ENCODE data around the gene SBF2. TPM values are rescaled to one million over a fixed set of nuclear protein-coding genes. Genes with fewer than 3 reads are reported as not detected.

SBF2 gene
- polyA plus RNA-seq, 1 donor (not counting 4 experiments of a cell fraction or from before 2014, with no cell fraction given): 24.5 TPM

DNA sequence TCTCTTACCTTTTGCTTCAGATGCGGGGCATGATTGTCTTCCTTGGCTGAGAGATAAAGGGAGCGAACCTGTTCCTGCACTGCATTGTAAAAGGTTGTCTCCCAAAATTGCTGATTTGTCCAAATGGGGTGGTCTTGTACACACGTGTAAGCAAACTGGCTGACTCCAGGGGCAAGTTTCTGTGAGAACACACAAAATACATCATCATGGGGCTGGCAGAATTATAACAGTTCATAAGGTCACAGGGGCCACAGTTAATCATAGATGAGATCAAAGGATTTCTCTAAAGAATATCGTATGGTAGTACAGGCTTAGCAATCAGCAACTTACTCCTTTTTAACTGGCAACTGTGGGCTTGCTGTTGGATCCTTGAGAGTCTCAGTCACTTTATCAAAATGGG lies 435.8 kb downstream of the SBF2 start:
- Histone ChIP-seq H3K27ac (ENCODE audit: control insufficient read depth, insufficient read depth, low read length) (no peak overlapping the region), H3K4me3 (ENCODE audit: control insufficient read depth in 2 of 3, extremely low read depth in 1 of 3, insufficient read depth in 2 of 3, low read depth in 1 of 3, low read length in 3 of 3) (no peak overlapping the region), H3K9me1 (ENCODE audit: control insufficient read depth, extremely low read depth, insufficient read depth, low read length) (no peaks in the 10 kb centered on the region), H4K20me1 (ENCODE audit: control insufficient read depth, extremely low read depth, insufficient read depth, low read length) (no peaks in the 10 kb centered on the region), H3K27me3 (ENCODE audit: control insufficient read depth, extremely low read depth, insufficient read depth, low read length) (no peaks in the 10 kb centered on the region), H3K4me1 (ENCODE audit: control insufficient read depth, extremely low read depth, insufficient read depth, low read length) (no peaks in the 10 kb centered on the region), H3K9ac (ENCODE audit: control insufficient read depth, extremely low read depth, insufficient read depth, low read length) (no peak overlapping the region), H3K4me2 (ENCODE audit: control insufficient read depth, extremely low read depth, insufficient read depth, low read depth, low read length) (no peak overlapping the region), H2AFZ (ENCODE audit: control insufficient read depth, low read length) (no peak overlapping the region), H3K79me2 (ENCODE audit: control insufficient read depth, insufficient read depth, low read length) (no peaks in the 10 kb centered on the region), H3K9me3 (ENCODE audit: control insufficient read depth, low read depth, low read length) (no peaks in the 10 kb centered on the region), H3K36me3 (ENCODE audit: control insufficient read depth in 2 of 2, extremely low read depth in 1 of 2, insufficient read depth in 2 of 2, low read length in 2 of 2) (peaks cover 6 to 8% of the 10 kb centered on the region in 2 experiments)
- FAIRE-seq (no peak), DNase-seq (ENCODE audit: low read depth, low spot score) (no peak)
- TF ChIP-seq, protein P1, sequence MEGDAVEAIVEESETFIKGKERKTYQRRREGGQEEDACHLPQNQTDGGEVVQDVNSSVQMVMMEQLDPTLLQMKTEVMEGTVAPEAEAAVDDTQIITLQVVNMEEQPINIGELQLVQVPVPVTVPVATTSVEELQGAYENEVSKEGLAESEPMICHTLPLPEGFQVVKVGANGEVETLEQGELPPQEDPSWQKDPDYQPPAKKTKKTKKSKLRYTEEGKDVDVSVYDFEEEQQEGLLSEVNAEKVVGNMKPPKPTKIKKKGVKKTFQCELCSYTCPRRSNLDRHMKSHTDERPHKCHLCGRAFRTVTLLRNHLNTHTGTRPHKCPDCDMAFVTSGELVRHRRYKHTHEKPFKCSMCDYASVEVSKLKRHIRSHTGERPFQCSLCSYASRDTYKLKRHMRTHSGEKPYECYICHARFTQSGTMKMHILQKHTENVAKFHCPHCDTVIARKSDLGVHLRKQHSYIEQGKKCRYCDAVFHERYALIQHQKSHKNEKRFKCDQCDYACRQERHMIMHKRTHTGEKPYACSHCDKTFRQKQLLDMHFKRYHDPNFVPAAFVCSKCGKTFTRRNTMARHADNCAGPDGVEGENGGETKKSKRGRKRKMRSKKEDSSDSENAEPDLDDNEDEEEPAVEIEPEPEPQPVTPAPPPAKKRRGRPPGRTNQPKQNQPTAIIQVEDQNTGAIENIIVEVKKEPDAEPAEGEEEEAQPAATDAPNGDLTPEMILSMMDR (optimal IDR thresholded peaks at IDR 0.05 in 1 of 3, IDR thresholded peaks at IDR 0.05 in 1 of 3, conservative IDR thresholded peaks at IDR 0.05 in 1 of 3; ENCODE audit: extremely low read depth in 1 of 3, insufficient read depth in 2 of 3, low read length in 3 of 3): no peak
- dilution Hi-C loops (cut with MboI; ENCODE audit: extremely low pct_ligation_motif_present, low sequenced_read_pairs): no loop called here

DNA sequence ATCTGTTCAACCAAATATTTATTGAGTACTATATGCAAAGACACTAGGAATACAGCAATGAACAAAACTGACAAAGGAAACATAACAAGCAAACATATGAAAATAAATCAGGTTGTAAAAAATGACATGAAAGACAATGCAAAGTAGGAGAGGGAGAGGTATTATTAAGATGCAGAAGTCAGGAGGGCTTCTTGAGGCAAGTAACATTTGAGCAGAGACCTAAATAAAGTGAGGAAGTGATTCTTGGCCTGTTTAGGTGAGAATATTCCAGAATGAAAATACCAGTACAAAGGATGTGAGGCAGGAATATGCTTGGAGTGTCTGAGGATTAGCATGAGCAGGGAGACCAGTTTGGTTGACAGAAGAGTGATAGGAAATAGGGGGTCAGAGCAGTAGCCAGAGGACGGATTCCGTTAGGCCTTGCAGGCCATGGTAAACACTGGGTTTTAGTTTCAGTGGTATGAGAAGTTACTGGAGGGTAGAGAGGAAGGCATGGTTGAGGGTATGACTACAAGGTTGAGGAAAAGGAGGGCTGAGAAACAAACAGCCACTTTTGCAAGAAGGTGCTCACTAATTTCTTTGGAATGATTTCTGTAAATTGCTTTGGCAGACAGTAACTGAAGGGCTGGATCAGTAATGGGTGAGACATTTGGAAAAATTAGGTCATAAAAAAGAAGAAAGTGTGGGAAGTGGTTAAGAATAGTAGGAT lies 438.3 kb downstream of the SBF2 start:
- H3K27me3 ChIP-seq (ENCODE audit: control insufficient read depth, extremely low read depth, insufficient read depth, low read length): no peaks in the 10 kb centered on the region
- H3K36me3 ChIP-seq (ENCODE audit: control insufficient read depth in 2 of 2, extremely low read depth in 1 of 2, insufficient read depth in 2 of 2, low read length in 2 of 2): peaks cover 6 to 8% of the 10 kb centered on the region in 2 experiments
- no peak overlapping the region for H3K27ac ChIP-seq (ENCODE audit: control insufficient read depth, insufficient read depth, low read length)
- H3K9ac ChIP-seq (ENCODE audit: control insufficient read depth, extremely low read depth, insufficient read depth, low read length): no peak overlapping the region
- no peak overlapping the region for H3K4me2 ChIP-seq (ENCODE audit: control insufficient read depth, extremely low read depth, insufficient read depth, low read depth, low read length)
- no peak overlapping the region for H3K4me3 ChIP-seq (ENCODE audit: control insufficient read depth in 2 of 3, extremely low read depth in 1 of 3, insufficient read depth in 2 of 3, low read depth in 1 of 3, low read length in 3 of 3)
- no peak for TF ChIP-seq EZH2 (IDR thresholded peaks at IDR 0.05; ENCODE audit: low read length)
- TF ChIP-seq, protein P1 (optimal IDR thresholded peaks at IDR 0.05 in 1 of 3, IDR thresholded peaks at IDR 0.05 in 1 of 3, conservative IDR thresholded peaks at IDR 0.05 in 1 of 3; ENCODE audit: extremely low read depth in 1 of 3, insufficient read depth in 2 of 3, low read length in 3 of 3): no peak
- no peaks in the 10 kb centered on the region for H3K79me2 ChIP-seq (ENCODE audit: control insufficient read depth, insufficient read depth, low read length)
- no peaks in the 10 kb centered on the region for H4K20me1 ChIP-seq (ENCODE audit: control insufficient read depth, extremely low read depth, insufficient read depth, low read length)
- no peaks in the 10 kb centered on the region for H3K9me1 ChIP-seq (ENCODE audit: control insufficient read depth, extremely low read depth, insufficient read depth, low read length)
- DNase-seq (ENCODE audit: low read depth, low spot score) (no peak), FAIRE-seq (no peak)
- dilution Hi-C loops (cut with MboI; ENCODE audit: extremely low pct_ligation_motif_present, low sequenced_read_pairs): no loop called here
- H3K9me3 ChIP-seq (ENCODE audit: control insufficient read depth, low read depth, low read length): no peaks in the 10 kb centered on the region
- H3K4me1 ChIP-seq (ENCODE audit: control insufficient read depth, extremely low read depth, insufficient read depth, low read length): no peaks in the 10 kb centered on the region
- H2AFZ ChIP-seq (ENCODE audit: control insufficient read depth, low read length): no peak overlapping the region

Measured in keratinocyte (primary cell).